AG04449 (cell line): ENCODE data around the gene WDFY1.
A peak's percentile ranks its signal among the peaks of the same experiment; 100 is the strongest.

Experiments used
- CTCF ChIA-PET: fragments of 350-600 bp; formaldehyde crosslinking; extraction: SDS; loops from one replicate; lab custom pipeline; 2021; ENCODE audit warnings: antibody characterized with exemption; lab: Yijun Ruan, JAX
- POLR2A ChIA-PET: fragments of 400-600, 350-600 bp; formaldehyde crosslinking; extraction: SDS; loops from one replicate; lab custom pipeline; 2020; ENCODE audit warnings: antibody characterized with exemption, inconsistent platforms; lab: Yijun Ruan, JAX
- DNase-seq: peaks from one replicate; pipeline ENCODE4 v3.0.0-alpha.2; 2010; ENCODE audit warnings: low read depth, low spot score
- H3K4me3 ChIP-seq: 2 replicates; pipeline ENCODE4 v1.5.1; 2011; ENCODE audit warnings: low read depth, mild to moderate bottlenecking, control low read depth, low read length
- CTCF ChIP-seq: IDR thresholded peaks from one replicate; pipeline ENCODE4 v1.5.1; 2011; ENCODE audit warnings: mild to moderate bottlenecking, moderate library complexity, low read length, control low read depth, inconsistent platforms; ENCODE audit not compliant: insufficient read depth; ENCODE audit errors: missing control alignments

WDFY1 gene

GRCh38 chr2:223954401-223954800 is 9.3 kb upstream of the WDFY1 start:
- peak; percentile 74 for DNase-seq
- TF ChIP-seq CTCF: no peak
- no peak overlapping the region for H3K4me3 ChIP-seq
- POLR2A ChIA-PET: no interaction called here
- CTCF ChIA-PET: interaction anchor here (0.7 to 5.2 kb wide), 2 partner anchors 16 to 983 kb away, joined by 3 to 38 read pairs; no protein-coding TSS in a partner anchor

- ChIA-PET CTCF (no interaction called here), POLR2A (no interaction called here)
- H3K4me3 ChIP-seq: no peak overlapping the region
- no peak for DNase-seq
- TF ChIP-seq CTCF: no peak
These were observed 7.3 kb upstream of the WDFY1 start for GRCh38 chr2:223952280-223952968.

GRCh38 chr2:223950448-223951347 is 5.6 kb upstream of the WDFY1 start:
- DNase-seq: no peak
- ChIA-PET POLR2A (no interaction called here), CTCF (interaction anchor here (1.0 kb wide), 1 partner anchor 17 kb away, joined by 3 read pairs; no protein-coding TSS in a partner anchor)
- no peak overlapping the region for H3K4me3 ChIP-seq
- TF ChIP-seq CTCF: no peak

GRCh38 chr2:223949241-223949840 is 4.2 kb upstream of the WDFY1 start:
- ChIA-PET CTCF (interaction anchor here (1.0 kb wide), 1 partner anchor 19 kb away, joined by 3 read pairs; no protein-coding TSS in a partner anchor), POLR2A (no interaction called here)
- no peak overlapping the region for H3K4me3 ChIP-seq
- no peak for TF ChIP-seq CTCF
- DNase-seq: no peak

- POLR2A ChIA-PET: no interaction called here
- H3K4me3 ChIP-seq: no peak overlapping the region
- DNase-seq: no peak
- no peak for TF ChIP-seq CTCF
- CTCF ChIA-PET: no interaction called here
These were observed 2.6 kb upstream of the WDFY1 start for GRCh38 chr2:223947711-223948205.
